Measurements from ENCODE around the gene MESD.

Gene MESD

DNA sequence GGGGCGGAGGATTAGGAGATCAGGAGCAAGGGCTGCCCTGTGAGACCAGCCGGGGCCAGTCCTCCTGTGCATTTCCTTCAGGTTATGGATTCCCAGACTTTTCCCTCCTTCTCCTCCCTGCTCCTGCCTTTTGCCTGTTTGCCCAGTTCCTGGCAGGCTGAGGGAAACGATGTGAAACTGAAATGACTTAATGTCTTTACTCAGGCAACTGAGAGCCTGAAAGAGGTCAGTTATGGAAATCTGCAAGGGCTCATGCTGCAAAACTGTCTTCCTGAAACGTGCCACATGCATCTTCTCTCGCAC, 57.2 kb downstream of the MESD start:
- DNase-seq: no peak

DNA sequence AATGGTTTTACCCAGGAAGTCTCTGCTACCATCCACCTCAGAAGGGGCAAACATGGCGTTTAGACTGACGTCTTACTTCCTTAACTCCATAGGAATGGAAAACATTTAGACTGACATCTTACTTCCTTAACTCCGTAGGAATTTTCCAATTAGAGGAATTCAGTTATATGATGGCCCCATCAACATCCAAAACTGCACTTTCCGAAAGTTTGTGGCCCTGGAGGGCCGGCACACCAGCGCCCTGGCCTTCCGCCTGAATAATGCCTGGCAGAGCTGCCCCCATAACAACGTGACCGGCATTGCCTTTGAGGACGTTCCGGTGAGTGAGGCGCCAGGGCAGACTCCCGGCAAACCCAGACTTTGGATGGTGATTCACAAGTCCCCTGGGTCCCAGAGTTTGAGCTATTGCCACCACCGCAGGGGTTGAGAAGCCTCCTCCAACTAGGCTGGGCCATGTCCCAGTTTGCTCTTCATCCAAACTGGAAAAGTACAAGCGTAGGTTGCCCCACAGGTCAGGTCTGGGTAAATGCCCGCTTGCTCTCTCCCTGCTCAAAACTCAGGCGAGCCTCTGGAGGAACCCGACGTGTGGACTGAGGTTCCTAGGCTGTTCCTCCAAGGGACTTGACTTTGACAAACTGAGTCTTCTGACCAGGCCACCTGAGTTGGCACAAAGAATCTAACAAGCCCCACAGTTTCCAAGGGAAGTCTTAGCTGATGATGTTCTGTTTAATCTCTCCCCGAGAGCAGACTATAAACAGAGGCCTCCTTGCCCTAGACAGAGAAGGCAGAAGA, 57.7 kb downstream of the MESD start:
- DNase-seq: no peak

DNA sequence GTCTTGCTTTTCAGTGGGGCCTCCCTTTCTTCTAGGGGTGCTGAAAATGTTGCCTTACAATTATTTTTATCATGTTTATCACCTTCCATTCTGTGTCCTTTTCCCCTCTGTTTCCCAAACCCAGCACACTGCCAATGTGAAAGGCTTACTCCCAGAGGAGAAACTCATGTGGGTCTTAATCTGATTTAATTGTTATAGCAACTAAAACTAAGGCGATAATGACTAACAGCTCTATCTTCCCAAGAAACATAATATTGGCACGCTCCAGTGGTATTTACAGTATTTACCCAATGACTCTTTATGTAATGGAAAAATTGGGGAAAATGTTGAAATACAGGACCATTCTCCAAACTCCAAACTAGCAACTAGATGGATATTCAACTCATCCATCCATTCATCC, 58.4 kb downstream of the MESD start:
- no peak for DNase-seq

DNA sequence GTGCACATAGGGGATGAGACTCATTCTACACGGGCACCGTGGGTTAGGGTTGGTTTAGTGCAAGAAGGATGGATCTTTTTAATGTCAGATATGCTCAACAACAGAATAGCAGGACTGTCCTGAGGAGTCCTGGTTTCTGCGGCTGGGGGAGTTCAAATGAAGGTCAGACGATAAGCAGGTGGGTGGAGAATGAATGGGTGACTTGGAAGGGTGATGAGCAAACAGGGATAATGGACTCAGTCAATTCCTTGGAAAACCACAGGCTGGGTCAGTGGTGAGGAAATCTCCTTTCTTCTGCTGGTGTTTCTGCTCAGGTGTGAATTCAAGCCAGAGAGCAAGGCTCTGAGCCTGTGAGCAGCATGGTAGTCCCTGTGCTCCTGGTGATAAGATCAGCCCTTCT, 59.9 kb downstream of the MESD start:
- DNase-seq: no peak

DNA sequence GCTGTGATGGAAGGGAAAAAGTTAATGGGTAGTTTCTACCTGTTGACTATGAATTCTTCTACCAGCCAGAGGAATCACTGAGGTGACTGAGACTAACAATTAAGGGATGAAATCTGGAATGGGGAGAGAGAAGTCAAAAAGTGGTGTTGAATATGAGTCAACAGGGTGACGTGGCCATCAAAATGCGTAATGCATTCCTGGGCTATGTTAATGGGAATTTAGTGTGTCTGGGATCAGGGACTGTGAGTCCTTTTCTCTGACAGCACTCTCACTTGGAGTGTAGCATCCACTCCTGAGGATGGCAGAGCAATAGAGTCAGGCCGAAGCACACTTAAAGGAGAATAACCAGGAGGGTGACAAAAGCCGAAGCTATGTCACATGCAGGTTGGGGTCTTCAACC, 60.4 kb downstream of the MESD start:
- DNase-seq: no peak

DNA sequence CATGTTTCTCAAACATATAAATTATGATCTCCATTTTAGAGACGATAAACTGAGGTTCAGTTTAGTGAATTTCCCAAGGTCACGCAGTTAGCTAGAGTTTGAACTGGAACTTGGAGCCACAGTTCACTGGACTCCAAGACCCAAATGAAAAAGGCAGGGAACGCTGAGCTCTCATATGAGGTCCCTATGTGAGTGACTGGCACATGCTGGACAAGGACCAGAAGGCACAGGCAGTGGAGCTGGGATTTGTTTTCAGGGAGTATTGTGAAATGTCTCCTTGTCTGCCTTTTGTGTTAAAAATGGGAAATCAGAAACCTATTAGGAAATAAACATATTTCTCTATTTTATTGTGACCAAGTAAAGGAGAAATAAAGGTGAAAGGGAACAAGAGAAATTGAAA, 63.5 kb downstream of the MESD start:
- DNase-seq: no peak

DNA sequence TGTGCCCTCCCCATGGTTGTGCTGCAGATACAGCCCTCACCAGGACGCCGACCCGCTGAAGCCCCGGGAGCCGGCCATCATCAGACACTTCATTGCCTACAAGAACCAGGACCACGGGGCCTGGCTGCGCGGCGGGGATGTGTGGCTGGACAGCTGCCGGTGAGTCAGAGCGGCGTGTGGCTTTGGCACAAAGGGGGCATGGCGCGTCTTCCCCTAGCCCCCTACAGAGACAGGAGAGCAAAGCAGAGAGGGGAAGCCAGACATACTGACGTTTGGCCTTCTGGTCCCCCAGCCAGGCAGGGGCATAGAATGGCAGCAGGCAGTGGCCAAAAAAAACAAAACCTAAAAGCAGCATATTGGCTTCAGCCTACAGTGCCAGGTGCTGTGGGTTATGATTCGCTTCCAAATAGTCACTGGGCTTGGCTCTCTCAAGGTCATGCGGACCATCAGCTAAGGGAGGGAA, 64.0 kb downstream of the MESD start:
- no peak for DNase-seq

DNA sequence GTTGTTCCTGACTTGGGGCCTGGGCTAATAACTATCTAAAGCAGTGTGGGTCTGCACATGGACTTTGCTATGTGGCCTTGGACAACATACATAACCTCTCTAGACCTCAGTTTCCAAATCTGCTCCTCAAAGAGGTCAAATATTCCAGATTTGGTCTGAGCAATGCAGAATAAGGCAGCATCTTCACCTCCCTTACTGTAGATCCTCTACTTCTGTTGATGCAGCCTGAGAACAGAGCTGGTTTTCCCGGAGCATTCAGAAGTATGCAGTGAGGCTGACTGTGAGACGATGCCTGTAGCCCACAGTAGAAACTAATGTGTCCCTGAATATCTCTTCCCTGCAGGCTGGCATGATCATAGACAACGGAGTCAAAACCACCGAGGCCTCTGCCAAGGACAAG, 65.3 kb downstream of the MESD start:
- no peak for DNase-seq

DNA sequence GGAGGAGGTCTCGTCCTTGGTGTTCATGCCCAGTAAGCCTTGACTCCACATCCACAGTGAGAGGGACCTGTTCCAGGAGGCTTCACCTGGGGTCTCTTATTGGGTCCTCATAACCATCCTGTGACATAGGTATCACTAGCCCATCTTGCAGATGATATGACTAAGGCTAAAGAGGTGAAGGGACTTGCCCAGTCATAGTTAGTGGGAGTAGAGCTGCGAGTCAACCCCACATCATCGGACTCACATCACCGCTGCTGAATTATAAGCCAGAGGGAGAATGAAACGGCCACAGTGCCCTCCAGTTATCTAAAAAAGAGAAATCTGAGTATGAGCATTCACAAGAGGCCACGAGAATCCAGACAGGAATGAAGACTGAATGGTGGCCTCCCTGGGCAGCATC, 66.0 kb downstream of the MESD start:
- no peak for DNase-seq

DNA sequence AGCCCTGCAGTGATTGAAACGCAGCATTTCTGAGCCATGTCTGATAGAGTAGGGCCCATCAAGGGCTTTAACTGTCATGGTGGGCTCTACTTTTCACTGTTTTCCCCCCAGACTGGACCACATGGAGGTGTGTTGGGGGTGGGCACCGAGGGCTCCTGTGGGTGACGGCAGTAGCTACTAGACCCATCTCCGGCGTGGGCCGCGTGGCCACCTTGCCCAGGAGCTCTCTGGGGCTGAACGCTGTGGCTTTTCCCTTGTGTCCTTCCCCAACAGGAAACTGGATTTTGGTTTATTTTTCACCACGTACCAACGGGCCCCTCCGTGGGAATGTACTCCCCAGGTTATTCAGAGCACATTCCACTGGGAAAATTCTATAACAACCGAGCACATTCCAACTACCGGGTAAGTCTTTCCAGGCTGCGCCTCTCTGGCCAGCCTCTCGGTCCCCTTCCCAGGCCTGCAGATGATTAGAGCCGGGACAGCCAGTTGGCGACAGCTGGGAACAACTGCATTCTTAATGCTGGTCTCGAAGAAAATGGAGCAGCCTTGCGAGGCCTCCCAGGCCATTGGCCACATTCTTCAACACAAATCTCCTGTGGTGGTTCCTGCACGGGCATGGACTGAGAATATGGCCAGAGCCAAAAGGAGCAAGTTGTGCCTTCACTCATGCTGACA, 67.7 kb downstream of the MESD start:
- no peak for DNase-seq

DNA sequence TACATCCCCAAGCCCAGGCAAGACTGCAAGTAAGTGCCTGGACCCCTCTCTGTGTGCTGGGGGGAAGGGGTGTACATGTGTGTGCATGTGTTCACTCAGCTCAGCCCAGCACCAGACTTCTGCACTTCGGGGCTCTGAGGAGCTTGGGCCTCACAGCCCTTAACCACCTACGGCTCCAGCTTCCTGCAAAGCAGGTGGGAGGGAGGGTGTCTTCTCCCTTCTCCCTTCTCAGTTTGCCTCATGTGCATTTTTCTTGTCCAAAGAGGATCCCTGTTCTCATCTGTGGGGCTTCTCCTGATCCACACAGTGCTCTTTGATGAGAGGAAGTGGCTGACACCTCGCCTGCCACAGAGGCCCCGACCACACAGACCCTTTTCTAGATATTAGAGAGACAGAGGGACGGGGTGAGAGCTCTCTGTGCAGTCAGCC, 69.3 kb downstream of the MESD start:
- DNase-seq: no peak

DNA sequence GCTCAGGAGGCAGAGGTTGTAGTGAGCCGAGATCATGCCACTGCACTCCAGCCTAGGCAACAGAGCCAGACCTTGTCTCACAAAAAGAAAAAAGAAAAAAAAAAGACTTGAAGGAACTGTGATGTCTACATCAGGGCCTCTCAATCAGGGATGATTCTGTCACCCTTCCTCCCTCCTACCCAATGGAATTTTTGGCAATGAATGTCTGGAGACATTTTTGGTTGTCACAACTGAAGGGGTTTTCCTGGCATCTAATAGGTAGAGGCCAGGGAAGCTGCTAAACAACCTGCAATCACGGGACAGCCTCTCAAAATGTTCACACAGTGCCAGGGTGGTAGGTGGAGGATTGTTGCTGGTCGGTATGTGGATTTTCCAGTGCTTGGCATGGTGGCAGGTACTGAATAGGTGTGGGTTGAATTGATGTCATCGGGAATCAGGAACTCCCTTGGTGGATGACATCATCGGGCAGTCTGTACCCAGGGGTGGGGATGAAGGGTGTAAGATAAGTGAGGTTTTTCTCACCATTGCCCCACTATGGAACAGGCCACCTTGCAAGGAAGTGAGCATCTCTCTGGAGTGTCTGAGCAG, 71.3 kb downstream of the MESD start:
- no peak for DNase-seq

DNA sequence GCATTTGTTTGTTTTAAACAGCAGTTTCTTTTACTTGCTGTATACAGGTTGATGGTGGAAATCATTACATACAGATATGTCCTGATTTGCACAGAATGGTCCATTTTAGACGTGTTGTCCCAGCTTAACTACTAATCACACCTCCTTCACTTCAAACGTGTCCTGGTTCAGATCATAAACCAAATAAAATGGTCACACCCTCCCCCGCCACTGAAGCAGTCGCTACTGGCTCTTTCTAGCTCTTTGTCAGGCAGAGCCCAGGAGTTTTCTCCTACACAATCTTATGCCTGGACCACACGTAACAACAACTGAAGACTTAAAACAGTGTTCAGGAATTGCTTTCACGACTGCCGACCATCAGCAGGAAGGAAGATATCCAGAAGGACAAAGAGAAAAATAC, 73.6 kb downstream of the MESD start:
- no peak for DNase-seq

DNA sequence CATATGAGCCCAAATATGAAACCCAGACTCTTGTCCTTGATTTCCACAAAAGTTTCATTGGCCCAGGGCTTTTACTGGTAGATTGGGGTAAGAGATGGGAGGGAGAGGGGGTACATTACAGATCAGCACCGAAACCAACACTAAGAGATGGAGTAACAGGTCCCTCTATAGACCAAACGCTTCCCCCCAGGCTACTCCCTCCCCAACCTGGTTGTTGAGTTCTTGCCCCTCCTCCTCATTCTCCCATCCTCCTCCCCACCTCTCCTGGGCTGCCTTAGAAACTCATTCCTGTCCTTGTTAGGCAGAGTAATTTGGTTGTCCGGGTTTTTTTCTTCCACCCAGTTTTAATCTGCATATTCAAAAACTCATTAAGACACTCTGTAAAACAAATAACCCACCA, 74.1 kb downstream of the MESD start:
- DNase-seq: no peak

DNA sequence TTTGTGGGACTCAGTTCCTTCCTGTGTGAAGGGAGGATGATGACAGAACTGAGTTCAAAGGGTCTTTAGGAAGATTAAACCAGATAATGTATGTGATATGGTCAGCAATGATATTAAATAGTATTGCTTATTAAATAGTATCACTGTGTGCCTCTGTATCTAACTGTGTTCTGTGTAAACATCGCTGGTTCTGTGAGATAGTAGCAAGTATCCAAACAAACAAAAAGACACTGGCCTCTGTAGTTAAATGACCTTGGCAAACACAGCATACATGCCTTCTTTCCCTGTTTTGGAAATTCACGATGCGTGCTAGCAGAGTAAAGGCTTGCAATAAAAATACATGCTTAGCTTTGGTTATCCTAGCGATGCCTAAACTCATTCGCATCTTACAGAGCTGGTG, 76.1 kb downstream of the MESD start:
- DNase-seq: no peak

DNA sequence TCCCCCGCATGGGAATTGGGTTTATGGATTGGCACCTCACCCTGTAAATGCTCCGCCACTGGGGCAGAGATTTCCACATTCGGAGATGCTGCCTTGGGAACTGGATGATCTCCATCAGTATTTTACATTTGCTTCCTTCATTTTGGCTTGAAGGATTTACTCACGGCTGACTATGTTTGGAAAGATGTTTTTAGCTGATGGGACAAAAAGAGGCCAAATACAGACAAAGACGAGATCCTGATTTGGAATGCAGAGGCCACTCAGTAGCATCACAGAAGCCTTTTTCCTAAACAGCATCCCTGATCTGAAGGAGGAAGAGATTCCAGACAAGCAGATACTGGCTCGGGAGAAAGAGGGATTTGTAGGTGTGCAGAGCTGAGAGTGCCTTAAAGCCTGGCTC, 76.9 kb downstream of the MESD start:
- no peak for DNase-seq

DNA sequence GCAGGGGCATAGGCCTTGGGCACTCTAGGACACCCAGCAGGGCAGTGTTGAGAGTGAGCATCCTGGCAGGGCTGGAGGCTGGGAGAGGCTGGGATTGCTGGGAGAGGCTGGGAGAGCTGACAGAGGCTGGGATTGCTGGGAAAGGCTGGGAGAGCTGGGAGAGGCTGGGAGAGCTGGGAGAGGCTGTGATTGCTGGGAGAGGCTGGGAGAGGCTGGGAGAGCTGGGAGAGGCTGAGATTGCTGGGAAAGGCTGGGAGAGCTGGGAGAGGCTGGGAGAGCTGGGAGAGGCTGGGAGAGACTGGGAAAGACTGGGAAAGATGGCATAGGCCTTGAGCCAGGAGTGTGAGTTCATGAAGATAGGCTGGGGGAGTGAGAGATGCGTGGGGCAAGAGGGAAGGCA, 77.8 kb downstream of the MESD start:
- DNase-seq: no peak

DNA sequence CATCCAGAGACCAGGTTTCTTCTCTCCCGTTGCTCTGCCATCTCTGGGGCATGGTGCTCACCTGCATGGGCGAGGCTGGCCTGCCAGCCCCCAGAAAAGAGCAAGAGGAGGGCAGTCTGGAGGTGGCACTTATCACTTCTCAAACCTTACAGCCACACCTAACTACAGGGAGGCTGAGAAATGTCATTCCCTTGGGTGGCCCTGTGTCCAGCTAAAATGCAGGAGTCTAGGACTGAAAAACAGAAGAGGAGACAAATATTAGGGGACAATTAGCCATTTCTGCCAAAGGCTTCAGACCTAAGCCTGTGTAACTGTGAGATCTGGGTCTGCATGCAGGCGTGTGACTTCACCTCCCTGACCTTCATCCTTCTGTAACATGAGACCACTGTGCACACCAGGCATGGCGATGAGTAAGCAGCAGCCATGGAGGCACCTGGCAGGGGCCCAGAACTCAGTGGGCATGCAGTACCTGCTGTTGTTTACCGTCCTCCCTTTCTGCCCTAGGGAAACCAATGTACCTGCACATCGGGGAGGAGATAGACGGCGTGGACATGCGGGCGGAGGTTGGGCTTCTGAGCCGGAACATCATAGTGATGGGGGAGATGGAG, 83.4 kb downstream of the MESD start:
- DNase-seq: no peak

DNA sequence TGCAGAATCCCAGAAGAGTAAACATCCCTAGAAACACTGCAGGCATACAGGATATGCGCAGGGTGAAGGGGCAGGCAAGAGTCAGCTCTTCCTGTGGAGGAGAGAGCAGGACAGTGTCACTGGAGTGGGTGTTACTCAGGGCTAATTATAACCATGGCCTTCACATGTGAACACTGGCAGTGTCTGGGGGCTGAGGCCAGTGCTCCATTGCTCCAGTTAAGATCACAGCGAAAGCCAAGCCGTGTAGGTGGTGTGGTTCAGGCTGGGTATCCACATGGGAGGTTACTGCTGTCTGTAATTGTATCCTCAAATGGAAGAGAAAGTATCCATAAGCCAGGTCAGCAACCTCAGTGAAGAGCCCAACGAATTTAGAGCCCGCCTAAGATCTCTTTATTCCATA, 84.6 kb downstream of the MESD start:
- DNase-seq: no peak

DNA sequence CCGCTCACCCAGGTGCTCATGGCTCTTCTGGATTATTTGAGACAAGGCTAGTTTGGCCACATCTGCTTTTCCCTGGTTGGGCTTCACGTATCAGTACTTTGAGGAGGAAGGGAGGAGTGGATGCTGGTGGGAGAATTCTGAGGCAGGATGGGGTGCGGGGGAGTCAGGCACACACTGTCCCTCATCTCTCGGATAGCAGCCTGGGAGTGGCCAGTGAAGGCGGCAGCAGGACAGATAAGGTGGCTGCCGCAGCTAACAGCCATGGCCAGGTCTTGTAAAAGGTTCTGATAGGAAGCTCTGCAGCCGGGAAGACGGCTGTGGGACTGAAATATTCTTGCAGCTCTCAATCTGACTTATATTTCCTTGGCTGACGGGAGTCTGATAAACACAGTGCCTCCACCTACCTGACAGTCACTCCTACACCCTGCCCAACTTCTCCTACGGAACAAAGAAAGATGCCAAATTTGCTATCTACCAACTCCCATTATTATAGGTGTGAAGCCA, 87.3 kb downstream of the MESD start:
- DNase-seq: no peak

DNA sequence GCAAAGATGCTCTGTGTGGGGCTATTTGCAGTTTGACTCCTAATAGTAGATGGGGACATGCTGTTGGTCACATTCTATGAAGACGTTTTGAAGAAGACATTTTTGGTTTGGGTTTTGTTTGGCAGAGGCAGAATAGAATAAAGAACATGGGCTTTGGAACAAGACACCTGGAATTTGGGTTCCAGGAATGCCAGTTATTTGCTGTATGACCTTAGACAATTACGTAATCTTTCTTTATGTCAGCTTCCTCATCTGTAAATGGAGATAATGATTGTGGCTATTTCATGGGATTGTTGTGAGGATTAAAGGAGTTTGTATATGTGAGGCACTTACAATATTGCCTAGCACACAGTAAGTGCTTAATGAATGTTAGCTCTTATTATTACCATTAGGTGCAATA, 91.6 kb downstream of the MESD start:
- no peak for DNase-seq
